MM.1S (cell line): ENCODE measurements around the gene NMNAT2.

ENCODE experiments used
- EZH2 ChIP-seq: fragments of 300-600 bp; sonication (generic); optimal IDR thresholded peaks from 2 replicates; pipeline ENCODE3; 2017; ENCODE audit warnings: low read depth, mild to moderate bottlenecking, antibody characterized with exemption, low read length, mixed read lengths
- TF ChIP-seq, protein P1 (sequence below): fragments of 300-600 bp; sonication (generic); IDR thresholded peaks from 2 replicates; pipeline ENCODE4 v1.5.1; 2016; ENCODE audit warnings: antibody characterized with exemption, low read length, mixed read lengths

- TF ChIP-seq, protein P1, sequence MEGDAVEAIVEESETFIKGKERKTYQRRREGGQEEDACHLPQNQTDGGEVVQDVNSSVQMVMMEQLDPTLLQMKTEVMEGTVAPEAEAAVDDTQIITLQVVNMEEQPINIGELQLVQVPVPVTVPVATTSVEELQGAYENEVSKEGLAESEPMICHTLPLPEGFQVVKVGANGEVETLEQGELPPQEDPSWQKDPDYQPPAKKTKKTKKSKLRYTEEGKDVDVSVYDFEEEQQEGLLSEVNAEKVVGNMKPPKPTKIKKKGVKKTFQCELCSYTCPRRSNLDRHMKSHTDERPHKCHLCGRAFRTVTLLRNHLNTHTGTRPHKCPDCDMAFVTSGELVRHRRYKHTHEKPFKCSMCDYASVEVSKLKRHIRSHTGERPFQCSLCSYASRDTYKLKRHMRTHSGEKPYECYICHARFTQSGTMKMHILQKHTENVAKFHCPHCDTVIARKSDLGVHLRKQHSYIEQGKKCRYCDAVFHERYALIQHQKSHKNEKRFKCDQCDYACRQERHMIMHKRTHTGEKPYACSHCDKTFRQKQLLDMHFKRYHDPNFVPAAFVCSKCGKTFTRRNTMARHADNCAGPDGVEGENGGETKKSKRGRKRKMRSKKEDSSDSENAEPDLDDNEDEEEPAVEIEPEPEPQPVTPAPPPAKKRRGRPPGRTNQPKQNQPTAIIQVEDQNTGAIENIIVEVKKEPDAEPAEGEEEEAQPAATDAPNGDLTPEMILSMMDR: no peak
- TF ChIP-seq EZH2: no peak
These were observed 23.7 kb downstream of the NMNAT2 start for GRCh38 chr1:183394435-183394834.
